ENCODE measurements around the gene TCTN1.
"Not testable (repeated sequence)": the region's sequence is repeated elsewhere in the genome, so short reads cannot be mapped to it uniquely, and the experiment has no call there.

The TCTN1 gene

GRCh38 chr12:110581931-110582275 lies 32.0 kb upstream of the TCTN1 start:
- TF ChIP-seq, protein P1, sequence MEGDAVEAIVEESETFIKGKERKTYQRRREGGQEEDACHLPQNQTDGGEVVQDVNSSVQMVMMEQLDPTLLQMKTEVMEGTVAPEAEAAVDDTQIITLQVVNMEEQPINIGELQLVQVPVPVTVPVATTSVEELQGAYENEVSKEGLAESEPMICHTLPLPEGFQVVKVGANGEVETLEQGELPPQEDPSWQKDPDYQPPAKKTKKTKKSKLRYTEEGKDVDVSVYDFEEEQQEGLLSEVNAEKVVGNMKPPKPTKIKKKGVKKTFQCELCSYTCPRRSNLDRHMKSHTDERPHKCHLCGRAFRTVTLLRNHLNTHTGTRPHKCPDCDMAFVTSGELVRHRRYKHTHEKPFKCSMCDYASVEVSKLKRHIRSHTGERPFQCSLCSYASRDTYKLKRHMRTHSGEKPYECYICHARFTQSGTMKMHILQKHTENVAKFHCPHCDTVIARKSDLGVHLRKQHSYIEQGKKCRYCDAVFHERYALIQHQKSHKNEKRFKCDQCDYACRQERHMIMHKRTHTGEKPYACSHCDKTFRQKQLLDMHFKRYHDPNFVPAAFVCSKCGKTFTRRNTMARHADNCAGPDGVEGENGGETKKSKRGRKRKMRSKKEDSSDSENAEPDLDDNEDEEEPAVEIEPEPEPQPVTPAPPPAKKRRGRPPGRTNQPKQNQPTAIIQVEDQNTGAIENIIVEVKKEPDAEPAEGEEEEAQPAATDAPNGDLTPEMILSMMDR (IDR thresholded peaks at IDR 0.05; ENCODE audit: insufficient read depth, low read depth, low read length, missing control alignments): no peak
- peak; percentile 29 for DNase-seq (ENCODE audit: low read depth)
- peak overlapping the region; percentile 98 for H3K4me3 ChIP-seq (ENCODE audit: low read length)

DNA sequence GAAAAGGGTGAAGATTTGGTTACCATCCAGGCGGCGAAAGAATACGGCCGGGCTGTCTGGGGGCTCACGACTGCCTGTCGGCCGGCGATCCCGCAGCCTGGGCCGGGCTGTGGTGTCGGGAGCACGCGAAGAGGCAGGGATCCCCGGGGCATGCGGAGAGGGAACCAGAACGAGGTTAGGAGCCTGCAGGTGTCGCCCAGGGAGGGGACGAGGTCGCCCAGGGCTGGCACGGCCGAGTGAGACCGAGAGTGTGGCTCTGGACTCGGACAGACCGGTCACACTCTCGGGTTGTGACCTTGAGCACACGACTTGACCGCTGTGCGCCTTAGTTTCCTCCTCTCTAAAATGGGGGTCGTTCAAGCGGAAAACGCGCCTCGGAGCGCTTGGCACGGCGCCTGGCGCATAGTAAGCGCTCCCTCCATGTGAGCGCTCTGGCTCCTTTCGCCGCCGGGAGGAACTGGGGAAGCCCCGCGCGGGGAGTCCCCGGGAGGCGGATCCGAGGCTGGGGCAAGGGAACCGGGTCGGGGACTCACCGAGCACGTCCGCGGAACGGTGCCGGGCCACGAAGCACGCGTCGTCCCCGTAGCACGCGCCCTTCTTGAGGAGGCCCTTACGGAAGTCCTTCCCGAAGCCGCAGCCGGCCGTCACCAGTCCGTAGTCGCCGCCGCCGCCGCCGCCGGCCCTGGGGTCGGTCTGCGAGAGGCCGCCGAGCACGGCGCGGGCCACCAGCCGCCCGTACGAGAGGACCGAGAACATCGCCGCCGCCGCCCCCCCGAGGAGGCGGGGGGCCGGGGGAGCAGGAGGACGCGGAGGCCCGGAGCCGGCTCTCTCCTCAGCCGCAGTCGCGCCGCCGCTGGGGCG lies 31.4 kb upstream of the TCTN1 start:
- DNase-seq (ENCODE audit: low read depth): peak; percentile 74
- peak overlapping the region; percentile 98 for H3K4me3 ChIP-seq (ENCODE audit: low read length)
- TF ChIP-seq, protein P1 (IDR thresholded peaks at IDR 0.05; ENCODE audit: insufficient read depth, low read depth, low read length, missing control alignments): no peak

DNA sequence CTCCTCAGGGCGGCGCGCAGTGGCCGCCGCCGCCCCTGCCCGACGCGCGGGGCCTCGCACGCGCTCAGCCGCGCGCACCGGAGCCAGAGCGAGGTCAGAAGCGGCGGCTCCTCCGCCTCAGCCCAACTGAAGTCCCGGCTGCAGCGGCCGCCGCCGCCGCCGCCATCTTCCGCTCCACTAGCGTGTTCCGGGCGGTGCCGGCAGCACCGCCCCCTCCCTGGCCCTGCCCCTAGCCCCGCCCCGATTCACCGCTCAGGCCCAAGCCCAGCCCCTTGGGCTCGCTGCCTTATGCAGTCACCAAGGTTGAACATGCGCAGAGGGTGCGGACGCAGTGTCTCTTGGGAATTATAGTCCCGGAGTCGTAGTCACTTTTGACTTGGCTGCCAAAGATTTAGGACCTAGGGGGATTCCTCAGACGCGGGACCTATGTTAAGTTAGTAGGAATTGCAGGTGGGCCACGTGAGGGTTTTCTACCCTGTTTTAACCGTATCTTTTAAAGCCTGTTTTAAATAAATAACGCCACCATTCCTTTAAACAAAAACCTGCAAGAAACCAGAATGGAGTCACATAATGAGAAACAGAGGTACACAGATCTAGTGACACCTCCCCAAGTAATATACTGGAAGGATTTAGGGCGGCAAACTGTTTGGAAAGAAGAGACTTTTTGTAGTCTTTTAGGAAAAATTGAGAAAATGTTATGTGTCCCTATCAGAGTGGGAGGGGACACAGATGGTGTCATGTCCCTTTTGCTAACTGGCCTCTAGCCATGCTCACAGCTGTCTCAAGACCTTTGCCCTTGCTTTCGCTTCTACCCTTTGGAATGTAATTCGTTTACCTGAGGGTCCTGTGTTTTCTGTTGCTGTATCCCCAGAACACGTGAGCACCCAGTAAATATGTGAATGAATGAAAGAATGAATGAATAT lies 30.5 kb upstream of the TCTN1 start, which contains the start of gene PPTC7:
Gene PPTC7 (minus strand): TSS at position 182 of the 923 bp plus-strand sequence. CDS start 287 bp downstream, outside the sequence.
- H3K4me3 ChIP-seq (ENCODE audit: low read length): peak within 1 kb of the TSS; percentile 98
- DNase-seq (ENCODE audit: low read depth): peak; percentile 97
- TF ChIP-seq, protein P1 (IDR thresholded peaks at IDR 0.05; ENCODE audit: insufficient read depth, low read depth, low read length, missing control alignments): no peak

GRCh38 chr12:110585231-110585799 lies 28.6 kb upstream of the TCTN1 start:
- H3K4me3 ChIP-seq (ENCODE audit: low read length): no peak overlapping the region
- TF ChIP-seq, protein P1 (IDR thresholded peaks at IDR 0.05; ENCODE audit: insufficient read depth, low read depth, low read length, missing control alignments): no peak
- DNase-seq (ENCODE audit: low read depth): peak; percentile 83

GRCh38 chr12:110587102-110587501 lies 26.8 kb upstream of the TCTN1 start:
- not testable (repeated sequence) for DNase-seq (ENCODE audit: low read depth); H3K4me3 ChIP-seq (ENCODE audit: low read length)

GRCh38 chr12:110590059-110590458 lies 23.9 kb upstream of the TCTN1 start:
- DNase-seq (ENCODE audit: low read depth): no peak
- H3K4me3 ChIP-seq (ENCODE audit: low read length): no peak overlapping the region
- TF ChIP-seq, protein P1 (IDR thresholded peaks at IDR 0.05; ENCODE audit: insufficient read depth, low read depth, low read length, missing control alignments): no peak

Data from epithelial cell of esophagus (primary cell).